ENCODE data around the gene ENTPD7. TPM values are rescaled to one million over a fixed set of nuclear protein-coding genes. Genes with fewer than 3 reads are reported as not detected.
A peak's percentile ranks its signal among the peaks of the same experiment; 100 is the strongest.

Gene ENTPD7
- total and polyA plus RNA-seq, 9 of the 15 experiments (the other 6 are each of a cell fraction or from before 2014, with no cell fraction given), result 1.4 to 13.9 (median 8.5) TPM

- peak in 1 of 2 experiments; percentile 81; a peak in 2 of 4 replicates for TF ChIP-seq ZNF639 (CRISPR knock-in tag; conservative IDR thresholded peaks at IDR 0.05 in 1 of 2, IDR thresholded peaks at IDR 0.05 in 1 of 2)
- TF ChIP-seq SAP30 (IDR thresholded peaks at IDR 0.05; ENCODE audit: borderline replicate concordance, insufficient read depth, low read depth, low read length, poor library complexity, severe bottlenecking), result no peak
- TF ChIP-seq ZNF778 (CRISPR knock-in tag; IDR thresholded peaks at IDR 0.05), result no peak
- TF ChIP-seq TFE3 (CRISPR knock-in tag; IDR thresholded peaks at IDR 0.05), result no peak
- no peak for TF ChIP-seq MIER1 (IDR thresholded peaks at IDR 0.05; ENCODE audit: low read depth)
- no peak for TF ChIP-seq ZNF57 (CRISPR knock-in tag; IDR thresholded peaks at IDR 0.05)
- TF ChIP-seq ZNF695 (CRISPR knock-in tag; IDR thresholded peaks at IDR 0.05), result no peak
- TF ChIP-seq ZBTB43 (CRISPR knock-in tag; IDR thresholded peaks at IDR 0.05), result no peak
- TF ChIP-seq GABPA (tag; conservative IDR thresholded peaks at IDR 0.05; ENCODE audit: low read depth), result peak; percentile 95
- no peak for TF ChIP-seq PKNOX1 (IDR thresholded peaks at IDR 0.05)
- TF ChIP-seq MYC (IDR thresholded peaks at IDR 0.05; ENCODE audit: low read depth, low read length), result peak; percentile 63
- TF ChIP-seq MYC (CRISPR knock-in tag; IDR thresholded peaks at IDR 0.05; ENCODE audit: borderline replicate concordance, low read depth), result no peak
- no peak for TF ChIP-seq BRD9 (IDR thresholded peaks at IDR 0.05; ENCODE audit: low read depth, partially characterized antibody)
- TF ChIP-seq ZNF586 (CRISPR knock-in tag; conservative IDR thresholded peaks at IDR 0.05), result no peak
- TF ChIP-seq EP400 (IDR thresholded peaks at IDR 0.05), result peak; percentile 86
- no peak for TF ChIP-seq ZNF140 (CRISPR knock-in tag; IDR thresholded peaks at IDR 0.05)
- no peak for TF ChIP-seq STAT5A (IDR thresholded peaks at IDR 0.05; ENCODE audit: borderline replicate concordance, low read length)
- TF ChIP-seq TCF15 (CRISPR knock-in tag; IDR thresholded peaks at IDR 0.05), result no peak
- no peak for TF ChIP-seq ZNF583 (CRISPR knock-in tag; IDR thresholded peaks at IDR 0.05)
- no peak for TF ChIP-seq GATAD2A (IDR thresholded peaks at IDR 0.05)
- TF ChIP-seq TEAD4 (IDR thresholded peaks at IDR 0.05; ENCODE audit: low read length), result no peak; the same call in 1 of the 2 replicates
- no peak for TF ChIP-seq TEAD4 (CRISPR knock-in tag; IDR thresholded peaks at IDR 0.05; ENCODE audit: borderline replicate concordance)
- TF ChIP-seq KLF1 (tag; IDR thresholded peaks at IDR 0.05), result no peak
These were observed 72.9 kb downstream of the ENTPD7 start, which contains the start of the genes COX15 and CUTC (continued) for GRCh38 chr10:99732033-99732842.
